HG03097 (cell line): ENCODE results near the gene CAPN2.

ENCODE experiments used
- ATAC-seq: cut with Tn5 transposase; IDR thresholded peaks from one replicate; pipeline ENCODE4 v1.9.1; 2021; ENCODE audit not compliant: unreplicated experiment, low FRiP score

Gene CAPN2

GRCh38 chr1:223715604-223716172, 3.3 kb downstream of the CAPN2 start:
- ATAC-seq, result no peak

GRCh38 chr1:223716302-223716862, 4.0 kb downstream of the CAPN2 start:
- peak; percentile 40 for ATAC-seq

DNA sequence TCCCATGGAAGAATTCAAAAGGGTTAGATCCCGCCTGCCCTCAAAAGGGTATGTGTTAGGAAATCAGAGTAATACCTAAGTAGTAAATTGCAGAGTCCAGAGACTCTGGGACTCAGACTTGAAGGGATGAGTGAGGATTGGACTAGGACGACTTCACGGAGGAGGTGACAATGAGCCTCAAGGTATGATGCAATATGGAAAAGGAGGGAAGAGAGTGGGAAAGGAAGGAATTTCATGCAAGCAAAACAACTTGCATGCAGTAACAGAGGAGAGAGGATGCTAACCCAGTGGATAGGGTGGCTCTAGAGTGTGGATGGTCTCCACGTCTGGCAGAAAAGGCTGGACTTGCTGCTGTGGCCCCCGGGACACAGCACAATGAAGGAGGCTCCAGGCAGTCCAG, 4.8 kb downstream of the CAPN2 start:
- no peak for ATAC-seq

- ATAC-seq, result no peak
Observed at GRCh38 chr1:223717695-223718363, 5.5 kb downstream of the CAPN2 start.

- no peak for ATAC-seq
Observed at GRCh38 chr1:223718850-223719249, 6.5 kb downstream of the CAPN2 start.

DNA sequence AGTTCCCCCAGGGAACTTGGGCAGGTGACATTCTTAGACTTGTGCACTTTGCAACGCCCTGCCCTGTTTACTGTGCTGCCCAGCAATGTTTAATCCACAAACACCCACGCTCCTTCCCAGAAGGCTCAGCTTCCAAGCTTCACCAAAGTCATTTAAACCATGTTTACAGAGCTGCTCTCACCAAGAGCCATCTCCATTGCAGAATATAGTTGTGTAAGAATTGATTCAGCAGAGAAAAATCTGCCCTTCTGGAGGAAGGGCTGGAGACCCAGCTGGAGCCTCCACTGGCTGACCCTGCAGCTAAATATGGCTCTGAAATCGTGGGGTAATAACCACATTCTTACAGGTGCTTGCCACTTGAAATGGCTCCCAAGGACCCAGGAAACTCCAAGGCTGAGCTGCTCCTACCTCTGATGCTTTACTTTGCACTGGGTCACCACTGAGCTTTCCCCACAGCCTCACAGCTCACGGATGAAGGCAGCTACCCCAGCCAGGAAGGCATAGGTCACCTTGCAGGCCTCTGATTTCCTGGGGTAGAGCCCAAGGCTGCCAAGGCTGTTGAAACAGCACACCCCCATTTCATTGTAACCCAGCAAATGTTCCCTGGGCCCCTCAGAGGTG, 8.7 kb downstream of the CAPN2 start:
- ATAC-seq, result no peak

GRCh38 chr1:223721658-223722607, 9.6 kb downstream of the CAPN2 start:
- ATAC-seq, result no peak

GRCh38 chr1:223723351-223723904, 11.1 kb downstream of the CAPN2 start:
- no peak for ATAC-seq

- ATAC-seq, result no peak
Observed at GRCh38 chr1:223724376-223724775, 12.0 kb downstream of the CAPN2 start.

GRCh38 chr1:223725578-223725977, 13.2 kb downstream of the CAPN2 start:
- ATAC-seq, result no peak

GRCh38 chr1:223726380-223727001, 14.2 kb downstream of the CAPN2 start:
- peak; percentile 93 for ATAC-seq

DNA sequence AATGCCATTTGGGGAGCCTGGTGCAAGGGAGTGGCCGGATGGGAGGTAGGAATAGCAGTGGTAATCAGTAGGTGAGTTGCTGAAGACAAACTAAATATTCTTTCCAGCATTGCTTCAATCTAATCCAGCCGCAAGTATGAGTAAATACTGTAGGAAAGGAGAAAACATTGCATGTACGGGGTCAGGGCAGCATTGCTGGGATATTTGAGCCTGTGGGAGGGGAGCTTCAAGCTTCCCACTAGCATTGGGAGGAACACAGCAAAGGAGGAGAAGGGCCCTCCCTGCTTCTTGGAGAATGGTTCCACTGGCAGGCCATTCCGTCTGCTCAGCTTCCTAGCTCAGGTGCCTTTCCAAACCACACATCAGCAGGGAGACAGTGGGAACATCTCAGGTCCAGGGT, 15.2 kb downstream of the CAPN2 start:
- ATAC-seq, result no peak

DNA sequence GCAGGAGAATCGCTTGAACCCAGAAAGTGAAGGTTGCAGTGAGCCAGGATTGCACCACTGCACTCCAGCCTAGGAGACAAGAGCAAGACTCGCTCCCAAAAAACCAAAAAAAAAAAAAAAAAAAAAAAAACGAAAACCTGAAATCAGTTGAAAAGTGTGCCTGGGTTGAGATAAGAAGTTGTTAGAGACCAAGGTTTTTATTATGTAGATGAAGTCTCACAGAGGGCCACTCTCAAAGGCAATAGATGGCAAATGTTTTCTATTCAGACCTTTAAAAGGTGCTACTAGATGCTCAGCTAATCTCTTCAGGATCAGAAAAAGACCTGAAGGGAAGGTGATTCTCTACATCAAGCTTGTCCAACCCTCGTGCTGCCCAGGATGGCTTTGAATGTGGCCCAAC, 17.6 kb downstream of the CAPN2 start:
- ATAC-seq, result no peak

- ATAC-seq, result no peak
Observed at GRCh38 chr1:223730479-223731132, 18.3 kb downstream of the CAPN2 start.

DNA sequence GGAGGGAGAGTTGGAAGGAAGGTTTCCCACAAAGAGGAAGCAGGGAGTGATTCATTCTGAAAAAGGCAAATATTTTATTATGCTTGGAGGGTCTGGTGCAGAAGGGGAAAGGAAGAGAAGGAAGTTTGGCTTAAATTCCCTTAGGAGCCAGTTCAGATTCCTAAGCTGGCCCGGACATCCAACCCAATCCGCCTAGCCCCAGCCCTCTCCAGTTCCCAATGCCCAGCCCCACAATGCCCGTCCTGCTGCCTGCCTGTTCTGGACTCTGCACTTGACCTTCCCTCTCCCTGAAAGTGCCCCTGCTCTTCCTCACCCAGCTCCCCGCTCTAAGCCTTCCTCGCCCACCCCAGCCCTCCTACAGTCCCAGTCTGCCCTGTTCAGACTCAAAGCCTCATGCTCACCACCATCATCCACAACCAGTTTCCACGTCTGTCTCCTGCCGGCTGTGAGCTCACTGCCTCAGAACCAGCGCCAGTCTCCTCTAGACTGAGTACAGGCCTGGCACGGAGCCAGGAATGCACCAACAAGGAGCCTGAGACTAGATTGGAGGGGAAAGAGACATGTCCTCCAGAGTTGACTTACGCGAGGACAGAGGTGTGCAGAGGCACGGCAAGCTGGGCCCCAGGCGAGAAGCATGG, 18.9 kb downstream of the CAPN2 start:
- ATAC-seq, result no peak

GRCh38 chr1:223732993-223733798, 20.9 kb downstream of the CAPN2 start:
- ATAC-seq, result no peak

GRCh38 chr1:223733898-223734852, 21.8 kb downstream of the CAPN2 start:
- ATAC-seq, result no peak
